Activated CD4-positive, alpha-beta memory T cell treated with anti-CD3 and anti-CD28 coated beads for 36 hours (primary cell): Measurements from ENCODE around the gene CPNE2. TPM values are rescaled to one million over a fixed set of nuclear protein-coding genes. Genes with fewer than 3 reads are reported as not detected.
"Not testable (repeated sequence)": the region's sequence is repeated elsewhere in the genome, so short reads cannot be mapped to it uniquely, and the experiment has no call there.

Experiments used
- CTCF ChIA-PET: fragments of 350-600 bp; sonication (Branson Sonifier 250); formaldehyde crosslinking; loops from one replicate; lab custom pipeline; 2021; ENCODE audit warnings: antibody characterized with exemption, inconsistent platforms; lab: Charles Lee
- POLR2A ChIA-PET: fragments of 350-600 bp; sonication (Branson Sonifier 250); formaldehyde crosslinking; loops from one replicate; lab custom pipeline; 2021; ENCODE audit warnings: antibody characterized with exemption; lab: Charles Lee
- DNase-seq: peaks from one replicate; pipeline ENCODE4 v3.0.0-alpha.2; 2020
- H3K27ac Mint-ChIP-seq: one replicate; pipeline ENCODE4 v1.8.0; 2021; ENCODE audit warnings: mixed read lengths
- H3K27me3 Mint-ChIP-seq: one replicate; pipeline ENCODE4 v1.8.0; 2021; ENCODE audit warnings: mixed read lengths
- H3K36me3 Mint-ChIP-seq: one replicate; pipeline ENCODE4 v1.8.0; 2021; ENCODE audit warnings: mixed read lengths
- H3K4me1 Mint-ChIP-seq: one replicate; pipeline ENCODE4 v1.8.0; 2021; ENCODE audit warnings: low read depth, mixed read lengths
- H3K4me3 Mint-ChIP-seq: one replicate; pipeline ENCODE4 v1.8.0; 2021; ENCODE audit warnings: mild to moderate bottlenecking, mixed read lengths
- H3K9me3 Mint-ChIP-seq: one replicate; pipeline ENCODE4 v1.8.0; 2021; ENCODE audit warnings: mixed read lengths
- intact Hi-C: fragments of 100-400 bp; cut with micrococcal nuclease; formaldehyde crosslinking; loops from one replicate; pipeline ENCODE4 v1.15.1; 2023
- total RNA-seq, 2 experiments: library from RNA; stranded (reverse); gene quantifications; one replicate each; pipeline ENCODE4 v1.2.3, GENCODE V29; 2021

The CPNE2 gene
- total RNA-seq, 2 experiments from 2014 or later = 7.3 to 8.1 TPM

DNA sequence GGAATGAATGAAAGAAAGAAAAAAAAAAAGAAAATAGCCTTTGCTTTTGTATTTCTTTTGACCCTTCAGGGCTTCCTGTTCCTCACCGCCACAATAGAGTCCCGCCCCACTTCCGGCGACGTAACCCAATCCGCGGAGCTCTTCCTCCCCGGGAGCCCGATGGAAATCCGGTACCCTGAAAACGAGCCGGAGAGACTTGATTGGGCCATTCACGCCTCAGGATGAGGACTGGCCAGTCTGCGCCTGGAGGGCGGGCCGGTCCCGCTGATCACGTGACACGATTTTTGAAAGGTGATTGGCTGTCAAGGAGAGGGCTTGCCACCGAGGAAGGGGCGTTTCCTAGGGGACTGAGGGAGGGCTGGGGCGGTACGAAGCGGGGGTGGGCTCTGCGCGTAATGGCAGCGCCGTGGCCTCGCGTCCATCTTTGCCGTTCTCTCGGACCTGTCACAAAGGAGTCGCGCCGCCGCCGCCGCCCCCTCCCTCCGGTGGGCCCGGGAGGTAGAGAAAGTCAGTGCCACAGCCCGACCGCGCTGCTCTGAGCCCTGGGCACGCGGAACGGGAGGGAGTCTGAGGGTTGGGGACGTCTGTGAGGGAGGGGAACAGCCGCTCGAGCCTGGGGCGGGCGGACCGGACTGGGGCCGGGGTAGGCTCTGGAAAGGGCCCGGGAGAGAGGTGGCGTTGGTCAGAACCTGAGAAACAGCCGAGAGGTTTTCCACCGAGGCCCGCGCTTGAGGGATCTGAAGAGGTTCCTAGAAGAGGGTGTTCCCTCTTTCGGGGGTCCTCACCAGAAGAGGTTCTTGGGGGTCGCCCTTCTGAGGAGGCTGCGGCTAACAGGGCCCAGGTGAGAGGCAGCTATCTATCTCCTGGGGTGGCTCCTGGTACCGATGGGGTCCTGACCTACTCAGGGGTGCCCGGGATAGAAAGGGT lies 93.8 kb downstream of the CPNE2 start, which contains the start of the genes PSME3IP1 and RSPRY1:
Gene PSME3IP1, minus strand, starts transcription at position 95 of the 927 bp plus-strand sequence. CDS start 12,185 bp downstream, outside the sequence.
Gene RSPRY1, plus strand, starts transcription at position 385 of the 927 bp plus-strand sequence. CDS start 18,330 bp downstream, outside the sequence.
- Mint-ChIP-seq H3K36me3 (peaks cover 2% of the 10 kb centered on the region), H3K4me1 (peaks cover 36% of the 10 kb centered on the region), H3K9me3 (no peaks in the 10 kb centered on the region), H3K27ac (peak within 1 kb of the TSS; percentile 81), H3K4me3 (peak within 1 kb of the TSS; percentile 92), H3K27me3 (no peaks in the 10 kb centered on the region)
- CTCF ChIA-PET = interaction anchor here (0.6 to 0.9 kb wide), 3 partner anchors 12 to 222 kb away, joined by 3 to 5 read pairs (median 3); no protein-coding TSS in a partner anchor
- intact Hi-C loops = loop anchor here (1.0 to 5.0 kb wide), 6 partner anchors 58 to 261 kb away; partner anchors contain the start of genes CIAPIN1 and COQ9
- peak; percentile 100 for DNase-seq
- POLR2A ChIA-PET = interaction anchor here (0.6 to 1.4 kb wide), 5 partner anchors 17 to 276 kb away, joined by 3 read pairs; partner anchors contain the start of gene POLR2C

DNA sequence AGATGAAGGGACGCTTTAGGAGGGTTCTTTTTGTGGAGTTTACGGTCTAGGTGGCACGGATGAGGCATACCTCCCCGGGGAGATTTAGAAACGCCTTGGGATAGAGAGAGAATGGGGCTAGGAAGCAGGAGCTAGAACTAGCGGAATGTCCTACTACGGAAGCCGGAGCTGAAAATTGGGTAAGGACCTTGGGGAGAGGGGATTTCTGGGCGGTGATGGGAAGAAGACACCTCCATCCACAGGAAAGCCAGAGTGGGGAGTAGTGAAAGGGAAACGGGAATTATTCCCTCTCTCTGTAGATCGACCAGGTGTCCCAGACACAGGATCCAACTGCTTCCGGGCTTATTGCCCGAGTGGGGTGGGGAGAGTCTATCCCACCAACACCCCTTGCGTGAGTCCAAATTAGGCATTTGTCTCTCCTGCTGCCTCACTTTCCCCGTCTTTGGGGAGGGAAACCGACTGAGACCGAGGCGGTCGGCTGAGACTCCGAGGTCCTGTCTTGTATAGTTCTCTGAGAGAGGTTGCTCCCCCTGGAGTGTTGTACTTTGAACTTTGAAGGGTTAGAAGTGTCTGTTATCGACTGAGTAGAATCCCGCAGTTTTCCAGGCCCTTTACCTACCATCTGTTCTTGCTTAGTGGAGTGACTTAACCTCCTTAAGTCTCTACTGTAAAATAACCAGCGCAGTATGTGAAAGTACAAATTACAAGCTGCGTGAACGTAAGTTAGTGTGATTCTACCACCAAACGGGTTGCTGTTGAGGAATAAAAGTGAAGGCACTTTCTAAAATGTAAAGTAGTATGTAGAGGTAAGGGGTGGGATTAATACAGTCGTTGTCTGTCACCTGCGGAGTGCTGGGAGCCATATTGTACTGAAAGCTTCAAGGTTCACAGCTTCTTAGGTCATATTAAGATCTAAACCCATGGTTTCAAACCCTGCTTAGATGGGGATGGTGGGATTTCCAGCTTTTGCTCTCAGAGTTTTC lies 94.8 kb downstream of the CPNE2 start:
- peak overlapping the region; percentile 81 for H3K27ac Mint-ChIP-seq
- peak overlapping the region; percentile 92 for H3K4me3 Mint-ChIP-seq
- intact Hi-C loops = loop anchor here (1.0 to 5.0 kb wide), 6 partner anchors 57 to 260 kb away; partner anchors contain the start of genes CIAPIN1 and COQ9
- H3K36me3 Mint-ChIP-seq = peaks cover 2% of the 10 kb centered on the region
- POLR2A ChIA-PET = interaction anchor here (0.7 kb wide), 1 partner anchor 72 kb away, joined by 4 read pairs; no protein-coding TSS in a partner anchor
- peaks cover 36% of the 10 kb centered on the region for H3K4me1 Mint-ChIP-seq
- DNase-seq = peak; percentile 31
- no peaks in the 10 kb centered on the region for H3K27me3 Mint-ChIP-seq
- CTCF ChIA-PET = interaction anchor here (0.8 kb wide), 2 partner anchors 103 to 230 kb away, joined by 4 to 5 read pairs; no protein-coding TSS in a partner anchor
- H3K9me3 Mint-ChIP-seq = no peaks in the 10 kb centered on the region

DNA sequence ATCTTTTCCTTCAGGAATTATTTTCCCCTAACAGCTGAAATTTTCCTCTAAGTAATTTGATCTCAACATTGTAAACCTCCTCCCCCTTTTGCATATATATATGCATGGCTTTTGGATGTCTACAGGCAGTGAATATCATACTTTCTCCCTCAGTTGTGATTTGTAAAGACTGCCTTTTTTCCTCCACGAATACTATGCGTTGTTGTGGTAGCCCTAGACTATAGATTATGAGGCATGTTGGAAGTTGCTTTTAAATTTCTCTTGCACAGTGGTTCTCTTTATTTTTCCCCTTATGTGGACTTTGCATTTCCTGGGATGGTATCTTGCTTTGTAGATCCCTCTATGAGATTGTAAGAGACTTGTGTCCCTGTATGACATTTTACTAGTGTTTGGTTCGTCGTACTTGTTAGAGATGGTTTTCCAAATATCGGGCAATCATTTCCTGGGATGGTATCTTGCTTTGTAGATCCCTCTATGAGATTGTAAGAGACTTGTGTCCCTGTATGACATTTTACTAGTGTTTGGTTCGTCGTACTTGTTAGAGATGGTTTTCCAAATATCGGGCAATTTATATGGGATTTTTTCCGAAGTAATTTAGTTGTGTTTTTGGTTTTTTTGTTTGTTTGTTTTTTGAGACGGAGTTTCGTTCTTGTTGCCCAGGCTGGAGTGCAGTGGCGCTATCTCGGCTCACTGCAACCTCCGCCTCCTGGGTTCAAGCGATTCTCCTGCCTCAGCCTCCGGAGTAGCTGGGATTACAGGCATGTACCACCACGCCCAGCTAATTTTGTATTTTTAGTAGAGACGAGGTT lies 95.7 kb downstream of the CPNE2 start:
- H3K36me3 Mint-ChIP-seq, H3K9me3 Mint-ChIP-seq, H3K27ac Mint-ChIP-seq, H3K27me3 Mint-ChIP-seq, DNase-seq: not testable (repeated sequence)
- H3K4me3 Mint-ChIP-seq = peak overlapping the region; percentile 92
- H3K4me1 Mint-ChIP-seq = peaks cover 41% of the 10 kb centered on the region
- intact Hi-C loops = loop anchor here (2.0 to 5.0 kb wide), 3 partner anchors 61 to 259 kb away; partner anchors contain the start of genes CIAPIN1 and COQ9
- POLR2A ChIA-PET = interaction anchor here (0.7 kb wide), 1 partner anchor 71 kb away, joined by 4 read pairs; no protein-coding TSS in a partner anchor
- CTCF ChIA-PET = interaction anchor here (0.8 kb wide), 2 partner anchors 104 to 229 kb away, joined by 4 to 5 read pairs; no protein-coding TSS in a partner anchor

DNA sequence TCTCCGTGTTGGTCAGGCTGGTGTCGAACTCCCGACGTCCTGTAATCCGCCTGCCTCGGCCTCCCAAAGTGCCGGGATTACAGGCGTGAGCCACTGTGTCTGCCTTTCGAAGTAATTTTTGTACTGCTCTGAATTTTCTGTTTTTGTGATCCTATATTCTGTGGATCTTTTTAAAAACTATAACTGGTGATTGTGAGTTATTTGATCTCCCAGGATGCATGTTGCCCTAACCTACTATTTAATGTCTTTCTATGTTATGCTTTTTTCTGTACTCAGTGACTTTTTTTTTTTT lies 96.3 kb downstream of the CPNE2 start:
- no peak for DNase-seq
- Mint-ChIP-seq H3K9me3 (no peaks in the 10 kb centered on the region), H3K4me1 (peaks cover 42% of the 10 kb centered on the region), H3K27me3 (no peaks in the 10 kb centered on the region), H3K4me3 (no peak overlapping the region), H3K27ac (no peak overlapping the region), H3K36me3 (peaks cover 2% of the 10 kb centered on the region)
- intact Hi-C loops = loop anchor here (5.0 kb wide), 2 partner anchors 61 to 196 kb away; no protein-coding TSS in a partner anchor
- ChIA-PET CTCF (no interaction called here), POLR2A (no interaction called here)

DNA sequence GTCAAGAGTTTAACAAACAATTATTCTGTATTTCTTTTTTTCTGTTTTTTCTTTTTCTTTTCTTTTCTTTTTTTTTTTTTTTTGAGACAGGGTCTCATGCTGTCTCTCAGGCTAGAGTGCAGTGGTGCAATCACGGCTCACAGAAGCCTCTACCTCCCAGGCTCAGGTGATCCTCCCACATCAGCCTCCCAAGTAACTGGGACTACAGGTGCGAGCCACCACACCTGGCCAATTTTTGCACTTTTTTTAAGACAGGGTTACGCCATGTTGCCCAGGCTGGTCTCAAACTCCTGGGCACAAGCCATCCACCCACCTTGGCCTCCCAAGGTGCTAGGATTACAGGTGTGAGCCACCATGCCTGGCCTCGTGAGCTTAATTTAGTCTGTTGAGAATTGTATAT lies 97.1 kb downstream of the CPNE2 start:
- DNase-seq, POLR2A ChIA-PET, H3K4me3 Mint-ChIP-seq, H3K36me3 Mint-ChIP-seq, H3K9me3 Mint-ChIP-seq, CTCF ChIA-PET, H3K27me3 Mint-ChIP-seq, H3K27ac Mint-ChIP-seq: not testable (repeated sequence)
- intact Hi-C loops = loop anchor here (5.0 kb wide), 2 partner anchors 62 to 197 kb away; no protein-coding TSS in a partner anchor
- peaks cover 41% of the 10 kb centered on the region for H3K4me1 Mint-ChIP-seq

DNA sequence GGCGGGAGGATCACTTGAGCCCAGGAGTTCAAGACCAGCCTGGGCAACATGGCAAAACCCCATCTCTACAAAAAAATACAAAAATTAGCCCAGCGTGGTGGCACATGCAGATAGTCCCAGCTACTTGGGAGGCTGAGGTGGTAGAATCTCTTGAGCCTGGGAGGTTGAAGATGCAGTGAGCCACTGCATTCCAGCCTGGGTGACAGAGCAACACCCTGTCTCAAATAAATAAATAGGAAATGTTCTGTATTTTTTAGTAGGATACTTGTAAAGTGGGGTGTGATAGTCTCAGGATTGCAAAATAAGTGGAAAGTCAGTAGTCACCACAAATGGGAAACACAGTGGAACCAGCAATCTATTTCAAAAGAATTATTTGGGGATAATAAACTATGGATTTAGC lies 97.8 kb downstream of the CPNE2 start:
- CTCF ChIA-PET = no interaction called here
- Mint-ChIP-seq H3K4me1 (peaks cover 38% of the 10 kb centered on the region), H3K4me3 (no peak overlapping the region), H3K27ac (no peak overlapping the region), H3K36me3 (peaks cover 2% of the 10 kb centered on the region), H3K9me3 (no peaks in the 10 kb centered on the region), H3K27me3 (no peaks in the 10 kb centered on the region)
- no peak for DNase-seq
- intact Hi-C loops = no loop called here
- POLR2A ChIA-PET = no interaction called here

DNA sequence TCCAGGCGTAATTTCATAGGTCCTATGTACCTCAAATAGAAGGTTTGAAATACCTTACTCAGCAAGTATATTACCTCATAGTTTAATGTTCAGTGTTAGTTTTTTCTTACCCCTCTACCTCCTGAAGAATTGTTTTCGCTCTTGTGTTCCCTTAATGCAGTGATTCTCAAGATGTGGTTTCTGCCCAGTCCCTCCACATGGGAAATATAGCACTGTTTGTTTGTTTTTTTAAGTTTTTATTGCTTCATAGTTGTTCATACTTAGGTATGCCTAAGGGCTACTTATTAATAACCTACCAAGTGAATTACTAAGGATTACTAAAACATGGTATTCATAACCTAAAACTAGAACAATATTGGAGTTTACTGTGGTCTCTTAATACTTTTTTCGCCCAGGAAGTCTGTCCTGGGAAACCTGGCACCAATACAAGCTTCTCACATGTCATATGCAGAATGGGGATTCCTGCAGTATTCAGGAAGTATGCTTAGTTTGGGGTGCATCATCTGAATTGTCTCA lies 98.7 kb downstream of the CPNE2 start:
- intact Hi-C loops = no loop called here
- no peak for DNase-seq
- Mint-ChIP-seq H3K4me1 (peaks cover 34% of the 10 kb centered on the region), H3K27me3 (no peaks in the 10 kb centered on the region), H3K27ac (no peak overlapping the region), H3K9me3 (no peaks in the 10 kb centered on the region), H3K4me3 (no peak overlapping the region), H3K36me3 (no peaks in the 10 kb centered on the region)
- POLR2A ChIA-PET = interaction anchor here (0.5 kb wide), 1 partner anchor 1115 kb away, joined by 3 read pairs; no protein-coding TSS in a partner anchor
- CTCF ChIA-PET = no interaction called here

DNA sequence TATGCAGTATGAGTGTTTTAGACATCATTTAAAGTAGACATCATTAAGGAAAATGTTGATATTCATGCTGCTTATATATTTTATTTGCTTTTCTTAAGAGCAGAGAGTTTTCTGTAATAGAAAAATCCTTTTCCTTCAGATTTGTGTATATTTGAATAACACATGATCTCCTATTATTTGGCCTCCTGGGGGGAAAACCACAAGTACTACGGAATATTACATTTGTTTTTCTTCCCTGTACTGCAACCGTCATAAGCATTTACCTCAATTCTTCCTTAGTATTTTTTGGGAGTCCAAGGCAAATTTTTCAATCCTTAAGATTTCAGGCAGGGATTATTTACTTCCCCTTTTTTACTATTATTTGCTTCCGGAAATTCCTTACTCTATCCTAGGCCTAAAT lies 99.8 kb downstream of the CPNE2 start:
- Mint-ChIP-seq H3K4me1 (peaks cover 34% of the 10 kb centered on the region), H3K36me3 (no peaks in the 10 kb centered on the region), H3K4me3 (no peak overlapping the region), H3K9me3 (no peaks in the 10 kb centered on the region), H3K27ac (no peak overlapping the region), H3K27me3 (no peaks in the 10 kb centered on the region)
- POLR2A ChIA-PET = no interaction called here
- intact Hi-C loops = no loop called here
- CTCF ChIA-PET = no interaction called here
- DNase-seq = no peak

DNA sequence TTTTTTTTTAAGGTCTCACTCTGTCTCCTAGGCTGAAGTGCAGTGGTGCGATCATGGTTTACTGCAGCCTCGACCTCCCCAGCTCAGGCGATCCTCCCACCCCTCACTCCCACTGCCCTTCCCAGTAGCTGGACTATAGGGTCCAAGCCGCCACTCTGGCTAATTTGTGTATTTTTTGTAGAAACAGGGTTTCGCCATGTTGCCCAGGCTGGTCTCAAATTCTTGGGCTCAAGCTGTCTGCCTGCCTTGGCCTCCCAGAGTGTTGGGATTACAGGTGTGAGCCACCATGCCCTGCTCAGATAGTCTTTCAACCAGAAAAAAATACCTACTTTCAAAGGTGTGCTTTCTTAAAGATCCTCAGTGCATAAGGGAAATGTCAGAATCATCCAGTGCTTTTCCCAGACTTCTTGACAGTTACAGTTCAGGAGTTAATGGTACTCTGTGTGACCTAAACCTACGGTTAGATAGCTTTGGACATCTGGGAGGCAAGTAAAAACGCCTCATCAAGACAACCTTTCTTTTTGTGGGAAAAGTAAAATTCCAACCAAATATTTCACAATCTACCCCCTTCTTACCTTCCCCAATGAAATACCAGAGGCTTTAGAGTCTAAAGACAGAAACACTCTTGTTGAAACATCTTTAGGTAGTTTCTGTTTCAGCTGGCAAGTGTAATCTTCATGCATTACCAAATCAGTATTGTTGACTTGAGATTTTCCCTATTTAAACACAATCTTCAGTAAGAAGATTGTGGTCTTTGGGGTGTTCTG lies 100.5 kb downstream of the CPNE2 start:
- Mint-ChIP-seq H3K4me3 (no peak overlapping the region), H3K4me1 (peaks cover 29% of the 10 kb centered on the region), H3K27ac (no peak overlapping the region), H3K36me3 (no peaks in the 10 kb centered on the region), H3K27me3 (no peaks in the 10 kb centered on the region), H3K9me3 (no peaks in the 10 kb centered on the region)
- CTCF ChIA-PET = no interaction called here
- intact Hi-C loops = no loop called here
- POLR2A ChIA-PET = interaction anchor here (0.7 kb wide), 1 partner anchor 267 kb away, joined by 3 read pairs; no protein-coding TSS in a partner anchor
- DNase-seq = no peak

DNA sequence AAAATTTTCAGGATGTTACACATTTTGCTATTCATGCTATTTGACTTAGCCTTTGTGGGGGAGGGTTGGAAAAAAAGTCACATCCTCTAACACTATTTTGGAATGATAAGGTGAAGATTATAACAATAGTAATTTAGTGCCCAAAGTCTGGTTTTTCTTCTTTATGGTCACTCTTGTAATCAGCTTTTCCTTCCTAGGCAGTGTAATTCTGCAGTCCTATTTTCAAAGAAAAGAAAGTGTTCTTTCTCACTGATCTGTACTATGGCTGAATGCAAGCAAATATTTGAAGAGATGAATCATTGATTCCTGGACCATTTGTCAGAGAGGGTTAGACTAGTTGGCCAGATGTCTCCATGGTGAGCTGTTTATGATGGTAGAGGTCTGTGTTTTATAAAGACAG lies 102.1 kb downstream of the CPNE2 start:
- Mint-ChIP-seq H3K4me3 (no peak overlapping the region), H3K9me3 (no peaks in the 10 kb centered on the region), H3K4me1 (peaks cover 24% of the 10 kb centered on the region), H3K36me3 (no peaks in the 10 kb centered on the region), H3K27ac (peak overlapping the region; percentile 10), H3K27me3 (no peaks in the 10 kb centered on the region)
- no peak for DNase-seq
- ChIA-PET POLR2A (no interaction called here), CTCF (no interaction called here)
- intact Hi-C loops = no loop called here
